ENCODE data around the gene SCNM1. TPM values are rescaled to one million over a fixed set of nuclear protein-coding genes. Genes with fewer than 3 reads are reported as not detected.

SCNM1 gene
- total RNA-seq, 1 donor from 2014 or later = 64.3 TPM

- Histone ChIP-seq H3K79me2 (ENCODE audit: insufficient read depth, low read length) (no peaks in the 10 kb centered on the region), H4K20me1 (ENCODE audit: insufficient read depth, low read length) (no peaks in the 10 kb centered on the region), H3K36me3 (ENCODE audit: insufficient read depth, low read length) (peaks cover 17% of the 10 kb centered on the region), H3K27ac (ENCODE audit: low read depth, low read length) (no peak within 1 kb of the TSS), H3K4me3 (ENCODE audit: insufficient read depth, low read depth, low read length) (no peak within 1 kb of the TSS), H2AFZ (ENCODE audit: low read depth, low read length) (no peak within 1 kb of the TSS), H3K9ac (ENCODE audit: low read length) (no peak within 1 kb of the TSS), H3K4me2 (ENCODE audit: low read length) (no peak within 1 kb of the TSS), H3K4me1 (ENCODE audit: insufficient read depth, low read length) (no peaks in the 10 kb centered on the region), H3K9me3 (ENCODE audit: insufficient read depth, low read depth, low read length) (no peaks in the 10 kb centered on the region), H3K27me3 (ENCODE audit: insufficient read depth, low read length) (no peaks in the 10 kb centered on the region)
- Mint-ChIP-seq H3K4me3 (ENCODE audit: unreplicated experiment) (no peak within 1 kb of the TSS), H3K27me3 (ENCODE audit: low read depth, unreplicated experiment) (no peaks in the 10 kb centered on the region), H3K4me1 (ENCODE audit: low read depth, unreplicated experiment) (no peaks in the 10 kb centered on the region), H3K27ac (ENCODE audit: unreplicated experiment) (no peak within 1 kb of the TSS), H3K9me3 (ENCODE audit: unreplicated experiment) (no peaks in the 10 kb centered on the region), H3K36me3 (ENCODE audit: low read depth, unreplicated experiment) (peaks cover 33% of the 10 kb centered on the region)
- DNase-seq (ENCODE audit: low read depth) = no peak
- TF ChIP-seq EZH2 (IDR thresholded peaks at IDR 0.05; ENCODE audit: insufficient read depth, low read length) = no peak
- TF ChIP-seq, protein P1, sequence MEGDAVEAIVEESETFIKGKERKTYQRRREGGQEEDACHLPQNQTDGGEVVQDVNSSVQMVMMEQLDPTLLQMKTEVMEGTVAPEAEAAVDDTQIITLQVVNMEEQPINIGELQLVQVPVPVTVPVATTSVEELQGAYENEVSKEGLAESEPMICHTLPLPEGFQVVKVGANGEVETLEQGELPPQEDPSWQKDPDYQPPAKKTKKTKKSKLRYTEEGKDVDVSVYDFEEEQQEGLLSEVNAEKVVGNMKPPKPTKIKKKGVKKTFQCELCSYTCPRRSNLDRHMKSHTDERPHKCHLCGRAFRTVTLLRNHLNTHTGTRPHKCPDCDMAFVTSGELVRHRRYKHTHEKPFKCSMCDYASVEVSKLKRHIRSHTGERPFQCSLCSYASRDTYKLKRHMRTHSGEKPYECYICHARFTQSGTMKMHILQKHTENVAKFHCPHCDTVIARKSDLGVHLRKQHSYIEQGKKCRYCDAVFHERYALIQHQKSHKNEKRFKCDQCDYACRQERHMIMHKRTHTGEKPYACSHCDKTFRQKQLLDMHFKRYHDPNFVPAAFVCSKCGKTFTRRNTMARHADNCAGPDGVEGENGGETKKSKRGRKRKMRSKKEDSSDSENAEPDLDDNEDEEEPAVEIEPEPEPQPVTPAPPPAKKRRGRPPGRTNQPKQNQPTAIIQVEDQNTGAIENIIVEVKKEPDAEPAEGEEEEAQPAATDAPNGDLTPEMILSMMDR (IDR thresholded peaks at IDR 0.05; ENCODE audit: insufficient read depth, low read depth, low read length) = peak; percentile 52
- no peak for FAIRE-seq
Observed at GRCh38 chr1:151175863-151176262, 9.9 kb downstream of the SCNM1 start, which contains the start of gene TMOD4. Gene TMOD4 (minus strand): TSS chr1:151175981. CDS start chr1:151174875, 1,106 bp downstream.

DNA sequence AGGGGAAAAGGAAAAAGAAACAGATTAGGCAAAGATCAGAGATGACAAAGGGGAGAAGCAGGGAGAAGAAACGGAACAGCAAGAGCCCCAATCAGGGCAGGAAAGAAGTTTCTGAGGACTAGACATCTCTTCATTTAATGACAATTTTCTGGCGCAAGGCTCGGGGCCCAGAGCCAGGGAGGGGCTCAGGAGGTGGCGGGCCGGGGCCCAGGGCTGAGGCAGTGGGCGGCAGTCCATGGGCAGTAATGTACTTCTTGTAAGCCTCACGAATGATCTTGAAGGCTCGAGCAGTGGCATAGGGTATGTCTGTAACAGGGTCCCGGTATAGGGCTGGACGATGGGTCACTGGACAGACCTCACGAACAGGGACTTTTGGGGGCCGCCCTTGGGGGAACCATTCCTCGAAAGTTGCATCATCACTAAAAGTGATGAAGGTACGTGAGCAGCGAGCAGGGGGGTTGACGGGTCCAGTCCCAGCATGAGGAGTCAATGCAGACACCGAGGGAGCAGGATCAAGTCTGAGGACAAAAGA lies 10.6 kb downstream of the SCNM1 start:
- Histone ChIP-seq H3K27me3 (ENCODE audit: insufficient read depth, low read length) (no peaks in the 10 kb centered on the region), H3K9ac (ENCODE audit: low read length) (no peak overlapping the region), H3K4me3 (ENCODE audit: insufficient read depth, low read depth, low read length) (no peak overlapping the region), H3K4me2 (ENCODE audit: low read length) (no peak overlapping the region), H3K9me3 (ENCODE audit: insufficient read depth, low read depth, low read length) (no peaks in the 10 kb centered on the region), H2AFZ (ENCODE audit: low read depth, low read length) (no peak overlapping the region), H3K27ac (ENCODE audit: low read depth, low read length) (no peak overlapping the region), H3K79me2 (ENCODE audit: insufficient read depth, low read length) (no peaks in the 10 kb centered on the region), H4K20me1 (ENCODE audit: insufficient read depth, low read length) (no peaks in the 10 kb centered on the region), H3K4me1 (ENCODE audit: insufficient read depth, low read length) (no peaks in the 10 kb centered on the region), H3K36me3 (ENCODE audit: insufficient read depth, low read length) (peaks cover 19% of the 10 kb centered on the region)
- FAIRE-seq (no peak), DNase-seq (ENCODE audit: low read depth) (no peak)
- no peaks in the 10 kb centered on the region for H3K9me3 Mint-ChIP-seq (ENCODE audit: unreplicated experiment)
- H3K4me3 Mint-ChIP-seq (ENCODE audit: unreplicated experiment) = no peak overlapping the region
- TF ChIP-seq, protein P1 (IDR thresholded peaks at IDR 0.05; ENCODE audit: insufficient read depth, low read depth, low read length) = no peak
- no peak for TF ChIP-seq EZH2 (IDR thresholded peaks at IDR 0.05; ENCODE audit: insufficient read depth, low read length)
- H3K4me1 Mint-ChIP-seq (ENCODE audit: low read depth, unreplicated experiment) = no peaks in the 10 kb centered on the region
- H3K27ac Mint-ChIP-seq (ENCODE audit: unreplicated experiment) = no peak overlapping the region
- H3K27me3 Mint-ChIP-seq (ENCODE audit: low read depth, unreplicated experiment) = no peaks in the 10 kb centered on the region
- peaks cover 29% of the 10 kb centered on the region for H3K36me3 Mint-ChIP-seq (ENCODE audit: low read depth, unreplicated experiment)

DNA sequence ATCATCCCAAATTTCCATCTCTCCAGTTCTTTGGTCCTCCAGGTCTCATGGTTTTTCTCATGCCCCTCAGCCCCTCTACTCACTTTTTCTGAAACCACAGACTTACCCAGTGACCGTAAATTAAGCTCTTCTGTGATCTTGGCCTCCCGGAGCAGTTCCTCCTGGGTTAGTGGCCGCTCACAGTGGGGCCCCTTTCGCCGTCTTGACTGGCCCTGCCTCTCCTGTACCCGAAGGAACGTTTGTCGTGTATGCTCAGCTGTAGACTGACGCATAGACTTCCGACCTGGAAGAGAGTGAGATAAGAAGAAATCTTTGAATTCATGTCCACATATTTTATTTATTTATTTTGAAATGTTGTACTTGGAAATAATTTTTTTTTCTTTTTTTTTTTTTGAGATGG lies 18.3 kb downstream of the SCNM1 start:
- no peak for DNase-seq (ENCODE audit: low read depth)
- no peaks in the 10 kb centered on the region for H3K27me3 ChIP-seq (ENCODE audit: insufficient read depth, low read length)
- no peak overlapping the region for H3K4me2 ChIP-seq (ENCODE audit: low read length)
- FAIRE-seq = no peak
- H3K27ac ChIP-seq (ENCODE audit: low read depth, low read length) = no peak overlapping the region
- peaks cover 29% of the 10 kb centered on the region for H3K79me2 ChIP-seq (ENCODE audit: insufficient read depth, low read length)
- H2AFZ ChIP-seq (ENCODE audit: low read depth, low read length) = no peak overlapping the region
- peaks cover 12% of the 10 kb centered on the region for H4K20me1 ChIP-seq (ENCODE audit: insufficient read depth, low read length)
- H3K9me3 ChIP-seq (ENCODE audit: insufficient read depth, low read depth, low read length) = no peaks in the 10 kb centered on the region
- no peaks in the 10 kb centered on the region for H3K27me3 Mint-ChIP-seq (ENCODE audit: low read depth, unreplicated experiment)
- peaks cover 7% of the 10 kb centered on the region for H3K4me1 Mint-ChIP-seq (ENCODE audit: low read depth, unreplicated experiment)
- H3K9me3 Mint-ChIP-seq (ENCODE audit: unreplicated experiment) = no peaks in the 10 kb centered on the region
- no peak overlapping the region for H3K27ac Mint-ChIP-seq (ENCODE audit: unreplicated experiment)
- no peak overlapping the region for H3K4me3 ChIP-seq (ENCODE audit: insufficient read depth, low read depth, low read length)
- peaks cover 38% of the 10 kb centered on the region for H3K36me3 ChIP-seq (ENCODE audit: insufficient read depth, low read length)
- peaks cover 22% of the 10 kb centered on the region for H3K36me3 Mint-ChIP-seq (ENCODE audit: low read depth, unreplicated experiment)
- H3K9ac ChIP-seq (ENCODE audit: low read length) = no peak overlapping the region
- H3K4me1 ChIP-seq (ENCODE audit: insufficient read depth, low read length) = peaks cover 10% of the 10 kb centered on the region
- H3K4me3 Mint-ChIP-seq (ENCODE audit: unreplicated experiment) = no peak overlapping the region
- TF ChIP-seq EZH2 (IDR thresholded peaks at IDR 0.05; ENCODE audit: insufficient read depth, low read length) = no peak
- TF ChIP-seq, protein P1 (IDR thresholded peaks at IDR 0.05; ENCODE audit: insufficient read depth, low read depth, low read length) = no peak
